ENCODE measurements around the gene PLEKHG2.
"Not testable (repeated sequence)": the region's sequence is repeated elsewhere in the genome, so short reads cannot be mapped to it uniquely, and the experiment has no call there.

The PLEKHG2 gene, protein sequence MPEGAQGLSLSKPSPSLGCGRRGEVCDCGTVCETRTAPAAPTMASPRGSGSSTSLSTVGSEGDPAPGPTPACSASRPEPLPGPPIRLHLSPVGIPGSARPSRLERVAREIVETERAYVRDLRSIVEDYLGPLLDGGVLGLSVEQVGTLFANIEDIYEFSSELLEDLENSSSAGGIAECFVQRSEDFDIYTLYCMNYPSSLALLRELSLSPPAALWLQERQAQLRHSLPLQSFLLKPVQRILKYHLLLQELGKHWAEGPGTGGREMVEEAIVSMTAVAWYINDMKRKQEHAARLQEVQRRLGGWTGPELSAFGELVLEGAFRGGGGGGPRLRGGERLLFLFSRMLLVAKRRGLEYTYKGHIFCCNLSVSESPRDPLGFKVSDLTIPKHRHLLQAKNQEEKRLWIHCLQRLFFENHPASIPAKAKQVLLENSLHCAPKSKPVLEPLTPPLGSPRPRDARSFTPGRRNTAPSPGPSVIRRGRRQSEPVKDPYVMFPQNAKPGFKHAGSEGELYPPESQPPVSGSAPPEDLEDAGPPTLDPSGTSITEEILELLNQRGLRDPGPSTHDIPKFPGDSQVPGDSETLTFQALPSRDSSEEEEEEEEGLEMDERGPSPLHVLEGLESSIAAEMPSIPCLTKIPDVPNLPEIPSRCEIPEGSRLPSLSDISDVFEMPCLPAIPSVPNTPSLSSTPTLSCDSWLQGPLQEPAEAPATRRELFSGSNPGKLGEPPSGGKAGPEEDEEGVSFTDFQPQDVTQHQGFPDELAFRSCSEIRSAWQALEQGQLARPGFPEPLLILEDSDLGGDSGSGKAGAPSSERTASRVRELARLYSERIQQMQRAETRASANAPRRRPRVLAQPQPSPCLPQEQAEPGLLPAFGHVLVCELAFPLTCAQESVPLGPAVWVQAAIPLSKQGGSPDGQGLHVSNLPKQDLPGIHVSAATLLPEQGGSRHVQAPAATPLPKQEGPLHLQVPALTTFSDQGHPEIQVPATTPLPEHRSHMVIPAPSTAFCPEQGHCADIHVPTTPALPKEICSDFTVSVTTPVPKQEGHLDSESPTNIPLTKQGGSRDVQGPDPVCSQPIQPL (N-terminal part only)

DNA sequence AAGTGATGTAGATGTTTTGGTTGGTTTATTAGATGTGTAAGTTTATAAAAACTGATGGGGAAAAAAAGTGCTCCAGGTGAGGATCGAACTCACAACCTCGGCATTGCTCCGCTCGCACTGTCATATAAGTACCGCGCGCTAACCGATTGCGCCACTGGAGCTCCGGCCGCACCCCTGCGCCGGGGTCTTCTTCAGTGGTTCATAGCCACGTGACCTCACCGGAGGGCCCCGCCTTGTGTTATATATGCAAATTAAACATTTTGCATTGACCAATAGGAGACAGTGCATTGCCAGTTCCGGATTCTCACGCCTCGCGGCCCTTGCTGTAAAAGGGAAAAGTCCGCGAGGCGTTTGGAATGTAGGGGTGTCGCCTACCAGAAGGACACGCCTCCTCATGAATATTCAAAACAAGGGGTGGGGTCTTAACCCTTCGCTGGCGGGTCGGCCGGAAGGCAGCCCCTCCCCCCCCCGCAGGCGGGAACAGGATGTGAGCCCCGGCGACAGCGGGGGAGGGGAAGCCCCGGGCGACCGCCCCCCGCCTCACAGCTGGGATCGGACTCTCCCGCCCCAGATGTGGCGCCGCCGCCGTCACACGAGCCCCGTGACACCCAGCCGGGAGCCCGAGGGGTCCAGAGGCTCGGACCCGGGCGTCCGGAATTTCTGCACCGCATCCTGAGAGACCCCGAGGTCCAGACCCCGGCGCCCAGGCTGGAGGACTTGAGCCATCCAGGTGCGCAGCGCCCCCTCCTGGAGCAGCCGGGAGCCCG, at the start of gene PLEKHG2:
Gene PLEKHG2 (plus strand): TSS at position 570 of the 767 bp plus-strand sequence. CDS start 1,418 bp downstream, outside the sequence.
- DNase-seq: peak; percentile 94

DNA sequence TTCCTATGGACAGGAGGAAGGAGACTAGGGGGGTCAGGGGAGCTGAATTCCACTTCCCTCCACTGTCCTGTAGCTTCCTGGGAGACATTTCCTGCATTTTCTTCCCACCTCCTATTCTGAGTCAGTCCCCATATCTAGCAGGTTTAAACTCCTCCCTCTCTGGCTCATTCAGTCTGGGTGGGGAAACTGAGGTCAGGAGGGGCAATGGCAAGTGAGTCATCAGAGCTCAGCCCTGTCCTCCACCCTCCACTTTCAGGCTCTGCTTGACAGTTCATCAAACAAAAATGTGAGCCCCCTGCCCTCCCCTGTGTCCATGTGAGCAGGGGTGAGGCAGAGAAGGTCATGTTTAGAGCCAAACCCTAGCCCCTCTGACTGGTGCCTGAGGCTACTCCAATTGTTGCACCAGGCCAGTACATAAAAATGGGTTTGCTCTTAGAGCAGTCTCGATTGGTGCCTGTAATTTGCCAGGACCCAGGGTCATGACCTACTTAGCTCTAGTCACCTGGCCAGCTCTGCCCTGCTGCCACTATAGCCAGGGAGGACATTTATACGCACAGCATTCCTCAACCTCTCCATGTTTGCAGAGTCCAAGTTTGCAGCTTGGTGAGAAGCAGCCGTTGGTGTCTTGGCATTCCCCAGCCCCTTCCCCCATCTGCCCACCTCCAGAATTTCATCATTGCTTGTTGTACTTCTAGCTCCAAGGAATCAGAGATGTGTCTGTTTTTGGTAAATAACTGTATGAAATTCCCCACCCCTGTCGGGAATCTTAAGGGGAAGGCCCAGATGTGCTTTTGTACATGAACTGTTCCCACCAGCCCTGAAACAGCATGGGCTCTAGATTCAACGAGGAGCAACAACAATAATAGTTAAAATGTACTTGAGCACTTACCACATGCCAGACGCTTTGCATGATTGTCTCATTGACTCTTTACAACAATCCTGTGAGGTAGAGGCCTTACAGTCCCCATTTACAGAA, 49.5 kb upstream of the PLEKHG2 start:
- DNase-seq: no peak

DNA sequence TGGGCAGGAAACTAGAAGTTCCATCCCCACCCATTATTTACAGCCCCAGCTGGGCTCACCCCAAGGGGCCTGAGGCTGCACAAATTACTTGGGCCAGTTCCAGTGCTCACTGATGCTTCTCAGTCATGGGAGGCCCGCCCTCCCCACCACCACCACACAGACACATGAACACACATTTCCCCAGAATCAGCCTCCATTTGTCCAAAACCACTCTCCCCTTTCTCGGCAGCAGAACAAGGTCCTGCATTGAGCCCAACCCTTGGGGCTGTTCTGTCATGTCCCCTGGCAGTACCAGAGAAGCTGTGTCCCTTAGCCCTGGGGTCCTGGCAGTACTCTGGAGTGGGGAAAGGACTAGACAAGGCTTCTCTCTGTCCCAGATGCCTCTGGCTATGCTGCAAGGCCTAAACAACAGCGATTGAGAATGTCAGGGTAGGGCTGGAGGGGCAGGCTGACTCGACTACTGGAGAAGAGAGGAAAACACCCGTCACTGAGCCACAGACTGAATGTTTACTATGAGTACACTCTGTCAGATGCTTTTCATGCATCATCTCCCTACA, 48.5 kb upstream of the PLEKHG2 start:
- no peak for DNase-seq

- no peak for DNase-seq
Observed at GRCh38 chr19:39365531-39365930, 46.9 kb upstream of the PLEKHG2 start.

- no peak for DNase-seq
Observed at GRCh38 chr19:39369200-39369599, 43.3 kb upstream of the PLEKHG2 start.

- no peak for DNase-seq
Observed at GRCh38 chr19:39370735-39371134, 41.7 kb upstream of the PLEKHG2 start.

GRCh38 chr19:39372047-39372802, 40.2 kb upstream of the PLEKHG2 start:
- DNase-seq: no peak

DNA sequence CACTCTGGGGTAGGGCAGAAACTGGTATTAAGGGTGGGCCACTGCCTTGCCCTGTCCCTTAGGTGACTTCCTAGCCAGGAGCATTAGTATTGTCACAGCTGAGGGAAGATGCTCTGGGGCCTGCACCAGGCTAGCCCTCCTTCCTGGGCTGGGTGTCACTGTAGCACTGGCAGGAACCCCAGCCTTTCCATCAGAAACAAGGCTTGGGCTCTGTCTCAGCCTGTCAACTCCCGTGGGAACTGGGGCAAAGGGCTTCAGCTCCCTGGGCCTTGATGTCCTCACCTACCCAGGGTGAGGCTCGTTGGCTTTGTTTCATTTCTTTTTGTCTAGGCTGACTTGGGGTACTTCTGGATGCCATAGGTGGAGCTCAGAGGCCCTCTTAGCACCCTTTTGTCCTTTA, 39.5 kb upstream of the PLEKHG2 start:
- no peak for DNase-seq

DNA sequence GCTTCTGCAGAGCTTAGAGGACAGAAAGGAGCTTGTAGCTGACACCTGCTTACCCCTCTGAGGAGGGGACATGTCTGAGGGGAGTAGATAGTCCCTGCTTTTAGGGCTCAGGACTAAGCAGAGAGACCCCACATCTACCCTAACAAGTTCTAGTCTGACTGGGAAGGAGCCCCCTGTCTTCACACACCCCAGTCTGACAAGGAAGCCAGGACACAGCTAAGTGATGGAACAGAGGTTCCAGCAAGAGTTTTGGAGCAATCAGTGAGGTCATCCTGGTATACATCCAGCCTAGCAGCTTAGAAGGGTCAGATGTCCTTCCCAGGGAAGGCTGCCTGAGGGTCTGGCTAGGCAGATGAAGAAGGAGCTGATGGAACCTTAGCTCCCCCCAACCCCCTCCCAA, 36.5 kb upstream of the PLEKHG2 start:
- no peak for DNase-seq

GRCh38 chr19:39377373-39378362, 34.8 kb upstream of the PLEKHG2 start:
- DNase-seq: no peak

DNA sequence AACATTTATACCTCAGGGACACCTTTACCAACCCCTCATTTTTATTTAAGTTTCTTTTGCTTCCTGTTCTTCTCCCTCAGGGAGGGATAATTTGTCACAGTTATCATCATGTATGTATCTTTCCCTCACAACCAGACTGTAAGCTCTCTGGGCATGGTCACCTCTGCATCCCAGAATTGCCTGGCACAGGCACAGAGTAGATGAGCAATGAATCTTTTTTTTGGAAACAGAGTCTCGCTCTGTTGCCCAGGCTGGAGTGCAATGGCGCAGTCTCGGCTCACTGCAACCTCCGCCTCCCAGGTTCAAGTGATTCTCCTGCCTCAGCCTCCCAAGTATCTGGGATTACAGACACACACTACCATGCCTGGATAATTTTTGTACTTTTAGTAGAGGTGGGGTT, 33.1 kb upstream of the PLEKHG2 start:
- not testable (repeated sequence) for DNase-seq

DNA sequence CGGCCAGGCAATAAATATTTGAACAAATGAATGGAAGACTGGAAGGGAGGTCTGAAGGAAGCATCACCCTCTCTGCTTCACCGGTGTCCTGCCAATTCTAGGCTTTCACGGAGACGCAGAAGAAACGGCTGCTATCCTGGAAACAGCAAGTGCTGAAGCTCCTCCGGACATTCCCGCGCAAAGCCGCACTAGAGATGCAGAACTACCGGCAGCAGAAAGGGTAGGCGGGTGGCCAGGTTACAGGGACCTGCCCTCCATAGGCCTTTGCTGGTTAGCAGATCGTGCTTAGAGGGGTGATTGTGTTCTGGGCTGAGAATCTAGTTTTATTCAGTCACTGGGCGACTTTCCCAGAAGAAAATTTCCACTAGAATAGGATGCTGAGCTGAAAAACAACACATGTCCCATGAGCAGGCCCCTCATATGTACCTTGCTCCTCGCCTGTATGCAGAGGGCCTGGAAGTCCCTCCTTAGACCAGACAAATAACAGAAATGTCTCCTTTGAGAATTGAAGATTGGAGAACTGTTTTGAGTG, 32.5 kb upstream of the PLEKHG2 start:
- DNase-seq: no peak

DNA sequence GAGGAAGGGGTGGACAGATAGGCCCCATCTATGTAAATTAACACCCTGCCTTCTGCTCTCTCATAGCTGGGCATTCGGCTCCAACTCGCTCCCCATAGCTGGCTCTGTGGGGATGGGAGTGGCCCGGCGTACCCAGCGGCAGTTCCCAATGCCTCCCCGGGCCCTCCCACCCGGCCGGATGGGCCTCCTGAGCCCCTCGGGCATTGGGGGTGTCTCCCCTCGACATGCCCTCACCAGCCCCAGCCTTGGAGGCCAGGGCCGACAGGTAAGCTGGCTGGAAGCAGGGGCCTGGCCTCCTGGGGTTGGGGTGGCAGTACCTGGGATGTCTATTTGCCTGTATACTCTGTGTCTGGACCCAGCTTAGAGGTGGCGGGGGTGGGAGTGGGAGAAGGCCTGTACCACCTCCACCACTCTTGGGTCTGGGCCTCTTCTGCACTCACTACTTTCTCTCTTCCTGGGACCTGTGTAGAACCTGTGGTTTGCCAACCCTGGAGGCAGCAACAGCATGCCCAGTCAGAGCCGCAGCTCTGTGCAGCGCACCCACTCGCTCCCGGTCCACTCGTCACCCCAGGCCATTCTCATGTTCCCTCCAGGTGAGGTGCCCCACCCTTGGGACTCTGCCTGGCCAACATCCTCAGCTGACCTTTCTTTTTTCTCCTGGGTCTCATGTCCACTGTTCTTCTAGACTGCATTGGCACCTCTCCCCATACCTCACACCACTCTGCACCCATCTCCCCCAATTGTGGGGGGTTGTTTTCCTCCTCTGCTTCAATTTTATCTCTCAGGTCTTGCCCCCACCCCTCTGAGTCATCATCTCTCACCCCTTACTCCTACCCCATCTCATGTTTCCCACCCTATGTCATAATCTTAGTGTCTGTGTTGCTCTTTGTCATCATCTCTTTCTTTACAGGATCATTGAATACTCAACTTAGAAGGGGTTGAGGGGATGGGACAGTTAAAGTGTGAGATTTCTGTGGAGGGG, 31.7 kb upstream of the PLEKHG2 start:
- DNase-seq: no peak

DNA sequence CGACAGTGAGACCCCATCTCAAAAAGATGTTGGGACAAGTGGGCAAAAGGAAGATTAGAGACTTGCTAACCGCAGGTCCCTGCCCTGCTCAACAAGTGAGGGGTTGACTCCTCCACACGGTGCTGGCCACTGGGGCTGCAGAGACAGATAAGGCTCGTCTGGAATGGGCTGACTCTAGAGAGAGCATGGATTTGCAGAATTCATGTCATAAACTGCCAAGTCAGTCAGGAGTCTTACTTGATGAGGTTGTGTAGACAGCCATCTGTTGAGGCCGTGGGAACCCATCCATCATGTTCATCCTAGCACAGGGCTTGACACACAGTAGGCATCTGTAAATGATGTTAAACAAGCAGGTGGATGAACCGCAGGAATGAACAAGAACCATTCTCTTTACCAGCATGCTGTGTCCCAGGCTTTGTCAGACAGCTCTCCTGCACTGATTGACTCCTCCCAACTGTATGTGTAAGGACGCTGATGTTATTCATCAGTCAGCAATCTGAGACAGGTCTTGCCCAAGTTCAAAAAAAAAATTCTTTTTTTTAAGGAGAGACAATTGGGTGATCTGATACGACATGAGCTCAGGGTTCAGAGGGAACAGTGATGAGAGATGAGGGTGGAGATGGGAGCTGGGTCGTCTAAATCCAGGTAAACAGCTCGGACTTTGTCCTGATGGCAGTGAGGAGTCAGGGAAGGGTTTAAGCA, 30.4 kb upstream of the PLEKHG2 start:
- no peak for DNase-seq

- DNase-seq: no peak
Observed at GRCh38 chr19:39382991-39383828, 29.3 kb upstream of the PLEKHG2 start.
